K562 (cell line): ENCODE data around the gene ACE. TPM values are rescaled to one million over a fixed set of nuclear protein-coding genes. Genes with fewer than 3 reads are reported as not detected.

Experiments
- AFF1 ChIP-seq, 2 experiments: fragments of 450-650 bp; IDR thresholded peaks; 2 replicates each; pipeline ENCODE4 v1.6.1; 2018; ENCODE audit warnings: mild to moderate bottlenecking in 2 of 2, low read depth in 1 of 2; ENCODE audit not compliant: partially characterized antibody in 2 of 2
- CXXC5 ChIP-seq: fragments of 250-450 bp; sonication (Bioruptor Pico); IDR thresholded peaks from 2 replicates; pipeline ENCODE4 v1.8.0; 2022; ENCODE audit warnings: inconsistent platforms, mild to moderate bottlenecking, moderate library complexity
- FOXM1 ChIP-seq, 2 experiments: fragments of 450-650 bp in 1 of 2; sonication (generic) in 1 of 2; formaldehyde crosslinking in 1 of 2; IDR thresholded peaks; 2 replicates each; pipeline versions ENCODE4 v1.6.1 to v1.9.0; 2017 to 2022; ENCODE audit warnings: low read depth in 2 of 2, mild to moderate bottlenecking in 2 of 2, missing genetic modification reagents in 1 of 2, moderate library complexity in 1 of 2
- HMBOX1 ChIP-seq: sonication (generic); IDR thresholded peaks from 2 replicates; pipeline ENCODE4 v1.6.1; 2016
- MAFF ChIP-seq: IDR thresholded peaks from 2 replicates; pipeline ENCODE4 v1.6.1; 2012; ENCODE audit warnings: low read length, improper control_type of control experiment
- NBN ChIP-seq: fragments of 450-650 bp; IDR thresholded peaks from 2 replicates; pipeline ENCODE4 v1.6.1; 2016; ENCODE audit warnings: low read depth, mild to moderate bottlenecking
- RB1 ChIP-seq: fragments of 450-650 bp; IDR thresholded peaks from 2 replicates; pipeline ENCODE4 v1.6.1; 2017; ENCODE audit warnings: low read depth, mild to moderate bottlenecking
- SLC30A9 ChIP-seq: fragments of 250-450 bp; sonication (Bioruptor Pico); IDR thresholded peaks from 2 replicates; pipeline ENCODE4 v1.8.0; 2022; ENCODE audit warnings: mild to moderate bottlenecking, moderate library complexity
- SMARCC2 ChIP-seq: fragments of 450-650 bp; IDR thresholded peaks from 2 replicates; pipeline ENCODE4 v1.6.1; 2017; ENCODE audit warnings: antibody characterized with exemption, moderate library complexity, mild to moderate bottlenecking, low read depth
- TEAD4 ChIP-seq, 2 experiments: sonication (generic) in 1 of 2; formaldehyde crosslinking in 1 of 2; IDR thresholded peaks; 2 replicates each; pipeline versions ENCODE4 v1.6.1 to v1.8.0; 2012 to 2022; ENCODE audit warnings: borderline replicate concordance in 1 of 2, inconsistent platforms in 1 of 2, low read length in 1 of 2, mild to moderate bottlenecking in 1 of 2, missing genetic modification reagents in 1 of 2
- TFAP4 ChIP-seq: sonication (generic); formaldehyde crosslinking; IDR thresholded peaks from 2 replicates; pipeline ENCODE4 v1.8.0; 2022; ENCODE audit warnings: missing genetic modification reagents, mild to moderate bottlenecking, moderate library complexity, borderline replicate concordance
- ZNF324 ChIP-seq: fragments of 250-450 bp; sonication (Bioruptor Pico); IDR thresholded peaks from 2 replicates; pipeline ENCODE4 v1.4.0; 2020; ENCODE audit warnings: mild to moderate bottlenecking
- ZNF398 ChIP-seq: fragments of 250-450 bp; sonication (Bioruptor Pico); IDR thresholded peaks from 2 replicates; pipeline ENCODE4 v1.8.0; 2021; ENCODE audit warnings: moderate library complexity, mild to moderate bottlenecking, inconsistent platforms
- polyA plus RNA-seq, 8 experiments: library from polyadenylated mRNA; depleted of rRNA in 4 of 8; stranded (reverse) in 5 of 8; unstranded in 3 of 8; fragments of >200 nt; fragmentation: Nextera tagmentation in 2 of 8; fragmentation: Illumina TruSeq in 1 of 8; extraction: Ambion mirVana in 2 of 8; extraction: Trizol in 1 of 8; gene quantifications; 2 replicates each; pipeline versions ENCODE4 v1.2.1 to v1.2.3, GENCODE V29; 2011 to 2014; ENCODE audit warnings: inconsistent platforms in 1 of 8, missing spikeins in 1 of 8
- total RNA-seq, 7 experiments: library from RNA; depleted of rRNA in 6 of 7; stranded (reverse); fragments of >200 nt in 6 of 7; fragmentation: Illumina TruSeq in 2 of 7; extraction: Trizol in 2 of 7; gene quantifications; 2 replicates each; pipeline versions ENCODE4 v1.2.1 to v1.2.3, GENCODE V29; 2011 to 2021; ENCODE audit warnings: low replicate concordance in 1 of 7

ACE gene
- total and polyA plus RNA-seq, 9 of the 15 experiments (the other 6 are each of a cell fraction or from before 2014, with no cell fraction given), result 0.07 to 2.5 (median 0.47) TPM; not detected in 1

GRCh38 chr17:63431939-63432804 is 44.7 kb upstream of the ACE start (continued):
- TF ChIP-seq AFF1 (IDR thresholded peaks at IDR 0.05; ENCODE audit: low read depth in 1 of 2, partially characterized antibody in 2 of 2), result no peak
- peak; percentile 79; the same call in 1 of the 2 replicates for TF ChIP-seq FOXM1 (IDR thresholded peaks at IDR 0.05; ENCODE audit: low read depth)
- no peak for TF ChIP-seq FOXM1 (CRISPR knock-in tag; IDR thresholded peaks at IDR 0.05; ENCODE audit: low read depth)
- TF ChIP-seq ZNF398, result no peak
- peak; percentile 94 for TF ChIP-seq TEAD4 (IDR thresholded peaks at IDR 0.05; ENCODE audit: low read length)
- no peak for TF ChIP-seq TEAD4 (CRISPR knock-in tag; IDR thresholded peaks at IDR 0.05; ENCODE audit: borderline replicate concordance)
- no peak for TF ChIP-seq MAFF
- TF ChIP-seq HMBOX1, result peak; percentile 78
- no peak for TF ChIP-seq SLC30A9
- no peak for TF ChIP-seq ZNF324 (CRISPR knock-in tag)
- TF ChIP-seq NBN, result peak; percentile 83
- peak; percentile 69 for TF ChIP-seq CXXC5
- no peak for TF ChIP-seq RB1
- TF ChIP-seq SMARCC2, result peak; percentile 95
- peak; percentile 87 for TF ChIP-seq TFAP4 (CRISPR knock-in tag)
